HG03442 (cell line): ENCODE measurements around the gene EGFR.

ENCODE experiments used
- ATAC-seq: cut with Tn5 transposase; IDR thresholded peaks from one replicate; pipeline ENCODE4 v1.9.1; 2021; ENCODE audit warnings: mild to moderate bottlenecking, moderate library complexity; ENCODE audit not compliant: unreplicated experiment

Gene EGFR

DNA sequence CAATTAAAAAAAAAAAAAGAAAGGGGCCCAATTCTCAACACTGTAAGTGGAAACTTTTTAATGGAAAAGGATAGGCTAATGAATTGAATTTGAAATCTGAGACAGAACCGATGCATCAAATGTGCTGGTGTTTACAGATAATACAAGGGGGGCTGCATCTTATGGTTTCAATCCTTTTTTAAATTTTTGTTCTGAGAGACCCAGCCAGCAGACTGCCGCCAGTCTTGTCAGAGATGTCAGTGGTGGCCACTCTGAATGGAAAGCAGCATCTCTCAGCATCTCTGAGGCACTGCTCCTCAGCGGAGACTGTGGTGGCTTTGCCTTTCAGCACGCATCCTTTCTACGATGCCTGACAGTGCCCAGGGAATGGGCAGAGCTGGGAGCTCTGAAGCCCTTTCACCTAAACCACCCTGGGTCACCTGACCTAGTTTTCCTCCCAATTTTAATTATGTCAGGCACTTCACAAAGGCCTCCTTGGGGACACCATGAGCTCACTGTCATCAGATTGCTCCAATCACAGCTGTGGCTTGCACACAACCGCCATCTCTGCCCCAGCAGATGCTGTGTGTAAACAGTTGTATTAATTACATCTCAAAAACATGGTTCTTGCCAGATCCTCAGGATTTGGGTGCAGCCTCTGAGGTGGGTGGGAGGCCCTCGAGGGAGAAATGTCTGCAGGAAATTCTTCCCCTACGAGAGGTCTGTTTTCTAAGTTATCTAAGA is 81.2 kb downstream of the EGFR start:
- no peak for ATAC-seq

DNA sequence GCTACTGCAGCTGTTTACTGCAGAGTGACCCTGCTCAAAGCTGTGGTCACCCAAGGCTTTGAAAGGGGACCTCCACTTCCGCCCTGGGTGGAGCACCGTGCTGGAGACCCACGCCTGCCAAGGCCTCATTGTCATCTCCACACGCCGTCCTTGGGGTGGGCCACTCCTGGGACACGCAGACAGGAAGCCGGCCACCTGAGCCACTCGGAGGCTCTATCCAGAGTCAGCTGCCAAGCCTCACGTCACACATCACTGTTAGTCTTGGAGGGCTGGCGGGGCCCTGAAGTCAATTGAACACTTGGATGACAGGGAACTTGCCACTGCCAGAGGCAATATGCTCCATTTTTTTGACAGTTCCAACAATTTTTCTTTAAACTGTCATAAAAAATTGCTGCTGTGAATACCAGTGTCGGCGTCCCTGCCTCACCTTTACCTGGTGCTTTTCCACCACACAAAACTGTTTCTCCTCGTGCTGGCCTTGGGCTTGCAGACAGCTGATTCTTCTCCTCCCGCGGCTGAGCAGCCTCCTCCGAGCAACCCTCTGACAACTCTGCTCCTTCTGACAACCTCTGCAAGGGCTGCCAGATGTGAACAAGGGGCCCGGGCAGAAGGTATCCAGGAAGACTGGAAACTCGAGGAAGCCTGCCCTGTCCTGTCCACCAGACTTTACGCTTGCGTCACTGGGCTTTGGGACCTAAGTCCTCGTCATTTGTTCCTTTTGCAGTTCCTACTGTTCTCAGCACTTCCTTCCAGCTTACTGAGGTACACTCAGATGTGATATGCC is 81.9 kb downstream of the EGFR start:
- ATAC-seq = no peak

DNA sequence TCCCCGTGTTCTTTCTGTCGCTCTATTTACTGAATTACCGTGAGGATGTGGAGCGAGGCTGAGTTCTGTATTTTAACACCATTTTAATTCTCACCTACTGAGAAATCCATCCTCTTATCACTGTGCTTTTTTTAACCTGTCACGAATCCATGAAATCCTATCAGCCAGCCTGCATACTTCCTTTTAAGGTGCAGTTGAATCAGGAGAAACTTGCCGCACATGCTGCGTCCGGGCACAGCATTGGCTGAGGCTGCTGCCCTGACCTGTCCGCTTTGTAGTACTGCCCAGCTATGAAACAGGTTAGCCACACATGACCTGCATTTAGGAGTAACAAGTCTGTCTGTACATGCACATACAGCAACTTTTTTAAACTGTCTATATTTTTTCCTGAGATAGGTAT is 82.5 kb downstream of the EGFR start:
- ATAC-seq = no peak

DNA sequence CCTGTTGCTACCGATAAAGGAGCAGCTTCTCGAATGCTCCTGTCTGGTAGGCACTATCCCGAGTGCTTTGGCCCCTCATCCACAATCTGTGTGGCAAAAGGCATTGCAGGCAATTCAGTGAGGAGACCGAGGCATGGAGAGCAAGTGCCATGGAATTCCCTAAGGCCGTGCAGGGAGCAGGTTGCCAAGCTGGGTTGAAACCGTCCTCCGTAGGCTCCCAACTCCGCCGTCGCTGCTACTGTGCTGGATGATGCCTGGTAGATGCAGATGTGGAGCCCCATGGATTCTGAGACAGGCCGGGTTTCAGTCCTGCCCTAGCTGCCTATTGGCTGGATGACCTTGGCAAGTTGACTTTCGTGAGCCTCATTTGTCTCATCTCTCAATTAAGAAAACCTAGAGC is 85.3 kb downstream of the EGFR start:
- ATAC-seq = no peak

DNA sequence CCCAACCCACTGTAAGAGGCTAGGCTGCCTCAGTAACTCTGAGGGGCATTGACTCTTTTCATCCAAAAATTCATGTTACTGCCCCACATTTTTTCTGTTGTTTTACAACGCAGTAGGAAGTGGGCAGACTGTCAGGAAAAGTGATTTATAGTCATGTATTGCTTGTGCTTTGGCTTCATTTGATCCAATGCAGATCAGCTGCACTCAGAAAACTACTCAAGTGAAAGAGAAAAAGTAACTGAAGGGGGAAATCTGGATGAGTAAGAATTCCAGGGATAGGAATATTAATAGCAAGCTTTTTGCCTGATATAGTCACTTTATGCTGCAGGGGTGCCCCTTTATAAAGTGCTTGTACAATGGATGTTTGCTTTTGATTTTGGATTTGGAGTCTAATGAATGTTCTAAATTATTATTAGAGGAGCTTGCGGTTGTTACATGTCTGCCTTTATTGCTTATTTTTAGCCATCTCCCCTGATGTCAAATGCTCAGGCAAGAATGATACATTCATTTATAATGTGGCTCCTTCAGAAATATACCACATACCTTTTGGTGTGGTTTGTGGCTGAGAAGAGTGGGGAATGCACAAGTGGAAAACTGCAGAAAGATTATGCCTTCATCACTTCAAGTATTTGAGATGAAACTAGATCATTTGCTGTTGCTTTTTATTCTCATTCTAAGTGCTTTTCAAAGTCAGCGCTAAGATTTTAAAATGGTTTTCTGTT is 86.1 kb downstream of the EGFR start:
- no peak for ATAC-seq

DNA sequence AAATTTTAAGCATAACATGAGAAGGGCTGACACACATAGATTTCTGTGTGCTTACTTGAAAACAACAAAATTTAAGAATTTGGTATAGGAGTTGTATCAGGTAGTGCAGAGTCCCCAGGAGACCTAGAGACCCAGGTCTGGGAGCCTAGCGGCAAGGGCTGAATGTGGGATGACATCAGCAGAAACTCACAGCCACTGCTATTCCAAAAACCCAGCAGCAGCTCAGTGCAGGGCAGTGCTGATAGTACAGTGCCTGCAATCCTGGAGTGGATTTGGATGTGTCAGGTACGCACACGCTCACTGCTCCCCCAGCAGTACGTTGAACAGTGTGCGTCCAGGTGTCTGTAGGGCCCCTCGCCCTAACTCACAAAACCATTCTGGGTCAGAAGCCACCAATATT is 87.1 kb downstream of the EGFR start:
- no peak for ATAC-seq

DNA sequence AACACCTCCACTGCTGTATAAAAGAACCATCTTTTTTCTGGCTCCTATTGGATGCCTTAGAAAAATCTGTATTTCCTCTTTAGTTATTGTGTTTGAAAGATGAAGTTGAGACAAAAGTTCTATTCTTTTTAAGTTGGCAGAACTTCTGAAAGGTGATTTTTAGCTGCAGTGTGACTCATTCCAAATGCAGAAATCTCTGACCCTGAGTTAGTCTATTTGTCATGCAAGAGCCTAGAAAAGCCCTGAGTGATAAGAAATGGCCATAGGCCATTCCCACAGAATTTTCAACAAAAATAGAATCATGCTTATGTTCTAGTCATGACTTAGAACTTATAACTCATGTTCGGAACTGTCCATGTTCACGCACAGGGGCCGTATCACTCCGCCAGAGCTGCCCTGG is 89.1 kb downstream of the EGFR start:
- ATAC-seq = no peak

DNA sequence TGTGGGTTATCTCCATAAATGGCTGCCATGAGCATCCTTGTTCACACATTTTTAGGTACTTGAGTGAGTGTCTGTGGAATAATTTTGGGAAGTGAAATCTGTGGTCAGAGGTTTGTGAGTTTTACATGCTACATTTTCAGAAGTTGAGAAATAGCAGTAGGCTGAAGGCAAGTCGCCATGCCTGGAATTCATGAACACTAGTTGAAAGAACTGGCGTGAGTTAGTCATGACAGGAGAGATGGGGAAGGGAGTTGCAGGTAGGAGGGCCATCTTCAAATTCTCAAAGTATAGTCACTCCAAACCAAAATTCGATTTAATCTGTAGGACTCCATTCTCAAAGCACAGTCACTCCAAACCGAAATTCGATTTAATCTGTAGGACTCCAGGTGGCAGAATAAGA is 89.6 kb downstream of the EGFR start:
- no peak for ATAC-seq

DNA sequence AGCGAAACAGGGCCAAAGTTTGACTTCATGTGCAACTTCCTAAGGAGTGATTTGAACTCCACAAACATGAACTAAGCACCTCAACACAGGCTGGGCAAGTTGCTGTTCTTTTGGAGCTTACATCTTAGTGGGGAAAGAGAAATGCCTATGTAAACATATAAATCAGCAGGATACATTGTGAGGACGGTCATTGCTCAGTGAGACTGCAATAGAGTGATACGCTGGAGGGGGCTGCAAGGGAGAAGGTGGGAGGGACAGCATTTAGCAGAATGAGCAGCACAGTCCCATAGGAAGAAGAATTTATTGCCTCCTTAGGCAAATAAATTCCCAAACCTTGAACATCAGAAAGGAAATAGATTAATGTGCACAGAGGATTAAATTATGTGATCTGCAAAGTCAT is 90.0 kb downstream of the EGFR start:
- no peak for ATAC-seq

DNA sequence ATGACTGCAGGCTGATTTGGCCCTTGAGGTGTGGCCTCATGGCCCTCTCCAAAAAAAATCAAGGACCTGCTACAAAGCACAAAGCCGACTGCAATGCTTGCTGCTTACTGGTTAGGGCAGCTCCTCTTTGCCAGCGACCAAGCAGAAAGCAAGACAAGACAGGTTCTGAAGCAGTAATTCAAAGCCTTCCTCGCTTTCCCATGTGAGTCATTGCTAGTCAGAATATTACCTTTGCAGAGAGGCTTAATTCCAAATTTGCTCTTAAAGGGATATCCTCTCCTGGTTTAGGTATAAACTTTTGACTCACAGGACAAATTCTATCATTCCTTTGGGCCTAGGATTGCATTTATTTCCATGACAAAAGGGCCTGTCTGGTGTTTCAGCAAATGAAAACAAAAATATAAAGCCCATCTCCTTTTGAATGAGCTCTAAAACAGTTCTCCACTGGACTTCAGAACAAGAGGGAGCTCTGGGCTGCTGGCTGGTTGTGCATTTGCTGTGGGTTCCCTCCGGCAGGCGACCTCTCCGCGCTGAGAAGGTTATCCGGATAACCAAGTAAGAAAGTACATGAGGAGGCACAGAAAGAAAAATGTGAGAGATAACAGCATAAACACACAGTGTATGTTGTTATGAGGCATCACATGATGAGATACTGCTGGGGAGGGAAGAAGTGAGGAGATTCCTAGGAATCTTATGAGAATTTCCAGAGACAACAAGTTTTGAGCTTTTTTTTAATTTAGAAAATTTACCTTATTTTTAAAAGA is 90.8 kb downstream of the EGFR start:
- ATAC-seq = no peak

DNA sequence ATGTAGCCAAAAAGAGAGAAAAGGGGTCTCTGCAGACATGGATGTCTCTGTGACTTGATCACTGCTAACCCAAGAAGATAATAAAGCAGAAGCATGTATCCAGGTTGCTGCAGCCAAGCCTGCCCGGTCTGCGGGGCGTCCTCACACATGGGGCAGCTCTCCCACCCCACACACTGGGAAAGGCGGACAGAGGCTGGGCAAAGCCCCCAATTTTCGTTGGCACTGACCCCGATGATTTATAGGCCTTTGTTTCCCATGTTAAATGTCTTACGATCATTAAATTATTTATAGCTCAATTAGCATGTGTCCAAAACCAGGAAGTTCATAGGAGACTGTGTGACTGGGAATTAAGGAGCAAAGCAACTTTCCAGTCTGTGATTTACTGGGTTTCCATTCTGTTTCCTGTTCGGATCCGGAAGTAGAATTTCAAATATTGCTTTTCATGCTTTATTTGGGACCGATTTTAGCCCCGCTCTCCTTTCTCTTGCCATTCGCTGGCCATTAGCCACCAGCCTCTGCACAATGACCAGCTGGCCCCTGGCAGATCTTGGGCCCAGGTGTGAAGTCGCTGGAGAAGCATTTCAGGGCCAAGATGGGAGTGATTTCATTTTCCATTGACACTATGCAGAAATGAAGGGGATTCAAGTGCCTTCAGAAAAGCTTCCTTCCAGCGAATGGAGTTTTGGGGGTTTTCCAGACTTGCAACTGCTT is 91.6 kb downstream of the EGFR start:
- ATAC-seq = no peak

DNA sequence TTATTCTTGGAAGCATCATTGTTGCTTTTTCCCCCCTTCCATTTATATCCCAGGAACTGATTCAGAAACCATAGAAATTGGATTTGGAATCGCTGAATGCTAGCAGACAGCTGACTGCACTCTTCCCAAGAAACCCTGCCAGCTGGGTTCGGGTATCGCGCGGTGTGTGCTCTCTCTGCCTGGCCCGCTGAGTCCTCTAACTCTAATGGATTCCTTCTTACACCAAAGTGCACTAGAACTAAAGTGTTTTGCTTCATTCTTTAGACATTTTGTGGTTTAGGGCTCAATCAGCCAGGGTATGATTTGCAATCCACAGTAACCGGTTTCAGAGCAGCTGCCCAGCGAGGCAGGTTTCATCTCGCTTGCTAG is 92.2 kb downstream of the EGFR start:
- no peak for ATAC-seq

DNA sequence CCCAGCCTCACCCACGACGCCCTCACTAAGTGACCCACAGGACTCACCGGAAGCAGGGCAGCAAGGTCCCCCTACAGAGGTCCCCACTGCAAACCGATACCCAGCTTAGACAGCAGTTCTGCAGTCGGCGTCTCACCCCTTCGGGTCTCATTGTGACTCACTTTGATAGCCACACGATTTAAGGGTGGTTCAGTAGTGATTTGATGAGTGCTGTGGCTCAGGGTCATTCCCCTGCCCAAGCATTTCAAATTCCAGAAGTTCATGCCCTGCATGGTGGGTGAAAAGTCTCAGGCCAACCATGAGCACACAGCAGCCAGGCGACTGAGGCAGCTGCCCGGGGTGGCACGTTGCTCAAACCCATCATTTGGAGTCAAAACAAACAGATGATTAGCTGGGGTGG is 93.2 kb downstream of the EGFR start:
- ATAC-seq = no peak

DNA sequence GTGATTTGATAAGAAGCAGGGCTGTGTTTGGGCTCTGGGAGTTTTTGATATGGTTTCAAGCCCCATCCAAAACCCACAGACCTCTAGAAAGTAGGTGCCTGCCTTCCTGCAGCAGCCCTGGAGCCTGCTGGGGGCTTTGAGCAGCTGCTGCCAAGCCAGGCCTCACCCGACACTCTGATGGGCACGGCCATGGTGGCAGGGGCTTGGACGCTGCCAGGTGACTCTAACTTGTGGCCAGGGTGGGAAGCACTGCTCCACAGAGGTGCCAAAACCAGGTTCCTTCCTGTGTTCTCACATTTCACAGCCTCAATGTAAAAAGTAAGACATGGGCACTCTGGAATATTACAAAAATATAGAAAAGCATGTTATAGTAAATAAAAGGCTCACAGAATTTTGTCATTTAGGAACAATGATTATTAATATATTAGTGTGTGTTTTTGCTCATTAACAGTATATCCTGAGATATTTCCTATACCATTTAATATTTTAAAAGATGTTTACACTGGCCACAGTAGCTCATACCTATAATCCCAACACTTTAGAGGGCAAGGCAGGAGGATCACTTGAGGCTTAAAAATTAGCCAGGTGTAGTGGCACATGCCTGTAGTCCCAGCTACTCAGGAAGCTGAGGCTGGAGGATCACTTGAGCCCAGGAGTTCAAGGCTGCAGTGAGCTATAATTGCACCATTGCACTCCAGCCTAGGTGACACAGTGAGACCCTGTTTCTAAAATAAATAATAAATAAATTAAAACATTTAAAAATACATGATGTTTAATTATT is 95.1 kb downstream of the EGFR start:
- no peak for ATAC-seq

DNA sequence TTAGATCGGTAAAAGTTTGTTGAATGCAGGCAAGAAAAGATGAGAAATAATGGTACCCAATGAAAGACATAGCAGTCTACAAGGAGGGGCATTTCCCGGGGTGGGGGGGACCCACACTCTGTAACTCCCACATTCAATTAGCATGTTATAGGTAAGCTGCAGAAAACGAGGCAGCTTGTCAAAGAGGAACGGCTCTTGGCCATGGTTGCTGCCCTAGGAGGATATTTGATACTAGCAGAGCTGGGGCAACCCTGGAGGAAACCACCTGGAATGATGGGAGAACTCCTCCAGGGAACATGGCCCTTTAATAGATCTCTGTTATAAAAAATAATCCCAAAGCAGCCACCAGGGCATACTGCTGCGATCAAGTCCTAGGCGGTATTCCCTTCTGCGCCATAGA is 98.5 kb downstream of the EGFR start:
- ATAC-seq = no peak

DNA sequence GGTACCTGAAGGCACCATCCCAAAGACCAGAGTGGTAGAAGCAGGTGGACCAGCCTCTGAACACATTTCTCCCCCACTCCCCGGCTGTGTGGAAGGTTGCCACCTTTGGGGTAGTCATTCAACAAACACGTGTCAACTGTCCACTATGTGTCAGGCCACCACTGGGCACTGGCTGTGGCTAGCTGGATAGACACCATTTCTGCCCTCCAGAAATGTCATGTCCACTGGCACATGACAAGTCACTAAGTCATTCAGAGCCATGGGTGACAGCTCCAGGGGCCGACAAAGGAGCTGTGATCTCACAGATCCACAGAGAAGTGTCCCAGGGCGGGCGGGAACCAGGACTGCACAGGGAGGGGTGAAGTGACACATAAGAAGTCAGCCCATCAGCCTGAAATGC is 99.6 kb downstream of the EGFR start:
- no peak for ATAC-seq

DNA sequence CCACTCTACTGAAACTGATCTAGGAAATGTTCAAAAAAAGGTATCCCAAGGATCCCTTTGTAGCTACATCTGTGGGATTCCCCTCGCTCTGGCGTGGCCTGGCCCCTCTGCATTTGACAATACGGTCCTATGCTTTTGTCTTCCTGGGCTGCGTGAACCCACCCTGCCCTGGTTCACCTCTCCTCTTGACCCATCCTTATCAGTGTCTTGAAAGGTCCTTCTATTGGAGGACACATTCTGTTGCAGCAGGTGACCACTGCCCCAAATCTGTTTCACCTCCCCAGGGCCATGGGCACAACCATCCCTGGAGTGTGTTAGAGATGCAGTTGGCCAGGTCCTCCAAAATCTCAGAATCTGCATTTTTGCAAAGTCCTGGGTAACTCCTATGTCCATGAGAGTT is 100.8 kb downstream of the EGFR start:
- ATAC-seq = no peak

DNA sequence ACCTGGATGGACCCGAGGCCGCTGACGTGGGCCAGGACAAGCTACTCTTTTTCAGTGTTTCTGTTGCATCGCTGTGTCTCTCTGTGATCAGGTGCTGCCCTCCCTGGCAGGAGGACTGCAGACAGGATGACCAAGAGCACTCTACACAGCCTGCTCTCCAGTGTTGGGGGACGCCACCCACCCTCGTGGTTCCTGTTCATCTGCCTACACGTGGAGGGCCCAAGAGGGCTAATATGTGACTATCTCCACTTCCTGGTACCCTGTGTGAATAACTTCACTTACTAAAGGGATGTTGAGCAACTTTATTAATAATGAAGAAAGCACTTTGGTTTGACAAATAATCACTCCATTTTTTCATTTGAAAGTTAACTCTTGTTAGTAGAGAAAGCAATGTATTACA is 101.3 kb downstream of the EGFR start:
- ATAC-seq = no peak

DNA sequence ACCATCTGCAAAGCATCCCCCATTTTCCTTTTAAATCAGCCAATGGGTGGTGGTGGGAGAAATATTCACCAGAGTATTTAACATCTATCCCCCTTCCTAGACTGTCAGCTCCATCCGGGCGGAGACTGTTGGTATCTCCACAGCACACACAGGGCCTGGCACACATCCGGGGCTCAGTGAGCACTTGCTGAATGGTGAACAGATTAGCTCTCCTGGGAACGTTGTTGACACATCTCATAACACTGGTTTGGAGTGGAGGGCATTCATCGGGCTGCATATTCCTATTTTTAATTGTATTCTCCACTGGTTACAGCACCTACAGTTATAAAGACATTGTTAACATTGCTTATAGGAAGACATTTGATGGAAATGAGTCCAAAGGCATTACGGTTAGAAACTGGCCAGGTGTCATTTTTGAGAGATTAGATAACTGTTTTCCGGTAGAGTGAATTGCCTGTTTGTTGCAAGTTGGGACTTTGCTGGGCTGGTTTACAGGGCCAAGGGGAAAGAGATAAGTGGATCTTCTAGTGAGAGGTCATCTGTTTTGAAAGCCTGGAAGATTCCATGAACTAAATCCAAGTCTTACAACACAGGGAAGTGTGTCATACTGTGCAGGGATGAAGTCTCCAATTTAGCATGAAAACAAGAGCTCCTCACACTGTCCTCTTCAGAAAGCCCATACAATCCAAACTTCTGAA is 101.8 kb downstream of the EGFR start:
- no peak for ATAC-seq
